ENCODE data around the gene ODC1.

DNA sequence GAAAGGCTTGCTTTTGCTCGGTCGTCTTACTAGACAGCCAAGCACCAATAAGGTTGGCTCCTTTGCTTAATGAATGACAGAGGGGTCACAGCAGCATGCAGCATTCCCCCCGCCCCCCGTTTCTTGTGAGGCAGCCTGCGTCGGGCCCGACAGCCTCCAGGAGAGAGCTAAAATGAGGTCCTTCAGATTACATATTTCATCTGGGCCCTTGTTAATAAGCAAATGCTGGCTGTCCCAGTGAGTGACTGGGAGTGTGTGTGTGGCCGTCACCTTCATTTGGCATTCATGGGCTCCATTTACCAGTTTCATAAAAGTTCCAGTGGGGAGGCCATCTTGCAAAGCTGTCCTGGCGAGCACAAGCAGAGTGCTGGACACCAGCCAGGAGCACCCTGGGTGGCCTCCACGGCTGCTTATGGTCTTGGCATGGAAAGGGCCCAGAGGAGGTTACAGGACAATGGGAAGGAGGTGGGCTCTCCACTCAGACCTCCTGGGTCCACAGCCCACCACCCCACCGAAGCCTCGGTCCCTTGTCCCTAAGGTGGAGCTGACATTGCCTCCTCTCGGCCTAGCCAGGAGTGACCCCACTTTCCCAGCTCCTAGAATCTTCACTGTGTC is 37.2 kb downstream of the ODC1 start:
- TF ChIP-seq POLR2A (IDR thresholded peaks at IDR 0.05) = no peak
- TF ChIP-seq, protein P1, sequence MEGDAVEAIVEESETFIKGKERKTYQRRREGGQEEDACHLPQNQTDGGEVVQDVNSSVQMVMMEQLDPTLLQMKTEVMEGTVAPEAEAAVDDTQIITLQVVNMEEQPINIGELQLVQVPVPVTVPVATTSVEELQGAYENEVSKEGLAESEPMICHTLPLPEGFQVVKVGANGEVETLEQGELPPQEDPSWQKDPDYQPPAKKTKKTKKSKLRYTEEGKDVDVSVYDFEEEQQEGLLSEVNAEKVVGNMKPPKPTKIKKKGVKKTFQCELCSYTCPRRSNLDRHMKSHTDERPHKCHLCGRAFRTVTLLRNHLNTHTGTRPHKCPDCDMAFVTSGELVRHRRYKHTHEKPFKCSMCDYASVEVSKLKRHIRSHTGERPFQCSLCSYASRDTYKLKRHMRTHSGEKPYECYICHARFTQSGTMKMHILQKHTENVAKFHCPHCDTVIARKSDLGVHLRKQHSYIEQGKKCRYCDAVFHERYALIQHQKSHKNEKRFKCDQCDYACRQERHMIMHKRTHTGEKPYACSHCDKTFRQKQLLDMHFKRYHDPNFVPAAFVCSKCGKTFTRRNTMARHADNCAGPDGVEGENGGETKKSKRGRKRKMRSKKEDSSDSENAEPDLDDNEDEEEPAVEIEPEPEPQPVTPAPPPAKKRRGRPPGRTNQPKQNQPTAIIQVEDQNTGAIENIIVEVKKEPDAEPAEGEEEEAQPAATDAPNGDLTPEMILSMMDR (IDR thresholded peaks at IDR 0.05) = no peak
